RWPE1 (cell line): ENCODE measurements around the gene MAST3.
A peak's percentile ranks its signal among the peaks of the same experiment; 100 is the strongest.
"Not testable (repeated sequence)": the region's sequence is repeated elsewhere in the genome, so short reads cannot be mapped to it uniquely, and the experiment has no call there.

Experiments
- CTCF ChIA-PET: fragments of 350-600 bp; sonication (Branson Sonifier 250); formaldehyde crosslinking; extraction: SDS; loops from one replicate; lab custom pipeline; 2021; lab: Yijun Ruan, JAX
- POLR2A ChIA-PET: fragments of 400-600 bp; formaldehyde crosslinking; extraction: SDS; loops from one replicate; lab custom pipeline; 2020; ENCODE audit warnings: antibody characterized with exemption; ENCODE audit not compliant: low non-redundant PET; lab: Yijun Ruan, JAX
- DNase-seq: peaks from one replicate; pipeline ENCODE4 v3.0.0; 2012; ENCODE audit warnings: low spot score
- H3K27ac ChIP-seq: fragments of 450-650 bp; 2 replicates; pipeline ENCODE4 v1.5.1; 2017
- CTCF ChIP-seq: fragments of 450-650 bp; conservative IDR thresholded peaks from 2 replicates; pipeline ENCODE4 v1.5.1; 2017; ENCODE audit warnings: low read depth, mild to moderate bottlenecking

MAST3 gene

GRCh38 chr19:18100710-18101109 lies 3.1 kb downstream of the MAST3 start:
- DNase-seq, result no peak

DNA sequence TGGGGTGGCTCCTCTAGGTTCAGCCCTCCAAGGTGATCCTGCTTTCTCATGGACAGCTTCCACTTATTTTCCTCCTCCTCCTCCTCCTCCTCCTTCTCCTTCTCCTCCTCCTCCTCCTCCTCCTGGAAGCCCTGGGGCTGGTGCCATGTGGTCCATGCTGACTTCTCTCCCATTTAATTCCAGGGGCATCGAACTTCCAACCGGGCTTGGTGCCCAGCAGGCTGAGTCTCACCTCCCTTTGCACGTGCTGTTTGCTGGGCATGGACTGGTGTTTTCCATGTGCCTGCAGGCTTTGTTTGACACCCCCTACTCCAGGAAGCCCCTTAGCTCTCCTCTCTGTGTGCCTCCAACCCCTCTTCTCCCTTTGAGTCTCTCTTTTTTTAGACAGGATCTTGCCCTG lies 3.7 kb downstream of the MAST3 start:
- H3K27ac ChIP-seq, result peak overlapping the region; percentile 22
- ChIA-PET CTCF (no interaction called here), POLR2A (no interaction called here)
- TF ChIP-seq CTCF, result no peak
- no peak for DNase-seq

More at GRCh38 chr19:18100710-18101109, 3.1 kb downstream of the MAST3 start:
- POLR2A ChIA-PET, result no interaction called here
- CTCF ChIA-PET, result no interaction called here
- no peak overlapping the region for H3K27ac ChIP-seq
- no peak for TF ChIP-seq CTCF

GRCh38 chr19:18102916-18103542 lies 5.5 kb downstream of the MAST3 start:
- TF ChIP-seq CTCF, result no peak
- ChIA-PET CTCF (no interaction called here), POLR2A (no interaction called here)
- DNase-seq, result no peak
- peak overlapping the region; percentile 81 for H3K27ac ChIP-seq

DNA sequence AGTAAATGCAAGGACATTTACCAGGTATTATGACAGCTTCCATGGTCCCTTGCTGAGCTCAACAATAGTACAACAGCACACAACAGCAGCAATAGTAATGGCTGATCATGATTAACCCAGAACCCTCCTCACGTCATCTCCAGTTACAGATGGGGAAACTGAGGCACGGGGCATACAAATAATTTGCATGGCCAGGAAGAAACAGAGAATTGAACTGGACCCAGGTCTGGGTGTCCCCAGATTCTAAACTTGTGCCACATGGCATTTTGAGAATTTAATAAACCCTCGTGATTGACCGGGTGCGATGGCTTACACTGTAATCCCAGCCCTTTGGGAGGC lies 7.2 kb downstream of the MAST3 start:
- no peak for DNase-seq
- POLR2A ChIA-PET, result no interaction called here
- TF ChIP-seq CTCF, result no peak
- CTCF ChIA-PET, result interaction anchor here (1.3 kb wide), 1 partner anchor 57 kb away, joined by 3 read pairs; no protein-coding TSS in a partner anchor
- H3K27ac ChIP-seq, result peak overlapping the region; percentile 81

- CTCF ChIA-PET, POLR2A ChIA-PET, DNase-seq, H3K27ac ChIP-seq: not testable (repeated sequence)
Observed at GRCh38 chr19:18105259-18105658, 7.7 kb downstream of the MAST3 start.

DNA sequence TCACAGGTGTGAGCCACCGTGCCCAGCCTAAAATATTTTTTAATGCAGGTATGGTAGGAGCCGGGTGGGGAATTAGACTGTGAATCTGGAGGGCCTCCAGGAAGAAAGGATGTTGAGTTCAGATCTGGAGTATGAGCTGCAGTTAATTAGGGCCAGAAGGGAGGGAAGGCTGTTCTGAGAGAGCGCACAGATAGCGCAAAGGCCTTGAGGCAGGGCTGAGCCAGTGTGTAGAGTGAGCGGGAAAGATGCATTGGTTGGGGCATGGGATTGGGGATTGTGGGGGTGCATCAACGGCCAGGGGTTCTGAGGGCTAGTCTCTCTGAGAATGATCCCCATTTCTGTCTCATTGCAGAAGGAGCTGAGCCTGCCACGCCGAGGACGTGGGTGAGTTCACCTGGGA lies 9.7 kb downstream of the MAST3 start:
- TF ChIP-seq CTCF, result no peak
- peak overlapping the region; percentile 52 for H3K27ac ChIP-seq
- no peak for DNase-seq
- ChIA-PET POLR2A (no interaction called here), CTCF (interaction anchor here (0.6 to 0.7 kb wide), 2 partner anchors 59 to 172 kb away, joined by 3 to 6 read pairs; no protein-coding TSS in a partner anchor)

GRCh38 chr19:18108897-18109296 lies 11.3 kb downstream of the MAST3 start:
- peak overlapping the region; percentile 63 for H3K27ac ChIP-seq
- ChIA-PET CTCF (interaction anchor here (0.5 to 0.6 kb wide), 3 partner anchors 9 to 351 kb away, joined by 3 to 5 read pairs (median 3); no protein-coding TSS in a partner anchor), POLR2A (interaction anchor here (0.5 kb wide), 1 partner anchor 97 kb away, joined by 3 read pairs; no protein-coding TSS in a partner anchor)
- TF ChIP-seq CTCF, result no peak
- DNase-seq, result no peak
